ENCODE data around the gene CCDC146. TPM values are rescaled to one million over a fixed set of nuclear protein-coding genes. Genes with fewer than 3 reads are reported as not detected.
"Not testable (repeated sequence)": the region's sequence is repeated elsewhere in the genome, so short reads cannot be mapped to it uniquely, and the experiment has no call there.

Gene CCDC146
- total RNA-seq, 2 donors from 2014 or later, result 1.4 to 2.6 TPM

DNA sequence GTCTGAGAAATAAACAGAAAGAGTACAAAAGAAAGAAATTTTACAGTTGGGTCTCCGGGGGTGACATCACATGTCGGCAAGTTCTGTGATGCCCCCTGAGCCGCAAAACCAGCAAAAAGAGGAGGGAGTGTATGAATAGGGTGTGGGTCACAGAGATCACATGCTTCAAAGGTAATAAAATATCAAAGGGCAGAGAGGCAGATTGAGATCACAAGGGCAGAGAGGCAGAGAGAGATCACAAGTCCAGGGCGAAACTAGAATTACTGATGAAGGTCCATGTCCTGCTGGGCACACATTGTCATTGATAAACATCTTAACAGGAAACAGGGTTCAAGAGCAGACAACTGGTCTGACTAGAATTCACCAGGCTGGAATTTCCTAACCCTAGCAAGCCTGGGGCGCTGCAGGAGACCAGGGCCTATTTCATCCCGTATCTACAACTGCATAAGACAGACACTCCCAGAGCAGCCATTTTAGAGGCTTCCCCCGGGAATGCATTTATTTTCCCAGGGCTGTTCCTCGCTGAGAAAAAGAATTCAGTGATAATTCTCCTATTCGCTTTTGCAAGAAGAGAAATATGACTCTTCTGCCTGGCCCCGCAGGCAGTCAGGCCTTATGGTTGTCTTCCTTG, 97.4 kb downstream of the CCDC146 start:
- not testable (repeated sequence) for H3K9me3 Mint-ChIP-seq; ATAC-seq; DNase-seq (ENCODE audit: low spot score in 2 of 2); H3K36me3 Mint-ChIP-seq; H3K27ac Mint-ChIP-seq

DNA sequence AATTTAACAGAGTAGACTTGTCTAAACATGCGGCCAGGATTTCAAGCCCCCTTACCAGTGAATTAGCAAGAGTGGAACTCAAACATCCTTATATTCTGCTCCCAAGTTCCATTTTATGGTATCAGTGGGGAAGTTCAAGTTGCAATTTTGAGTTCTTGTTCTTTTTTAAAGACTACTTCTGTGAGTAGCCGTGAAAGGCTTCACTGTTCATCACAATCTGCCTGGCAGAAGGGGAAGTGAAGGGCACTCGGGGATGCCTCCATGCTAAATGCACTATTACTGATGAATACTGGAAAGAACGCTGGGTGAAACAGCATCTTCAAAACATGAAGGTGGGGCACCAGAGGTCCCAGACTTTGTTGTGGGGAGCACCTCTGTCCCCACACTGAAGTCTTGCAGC, 99.7 kb downstream of the CCDC146 start:
- Mint-ChIP-seq H3K9me3 (peaks cover 5% of the 10 kb centered on the region in 2 donors), H3K27ac (no peak overlapping the region), H3K36me3 (peaks cover 0 to 7% of the 10 kb centered on the region in 2 donors)
- DNase-seq (ENCODE audit: low spot score in 2 of 2) (no peak), ATAC-seq (no peak)

DNA sequence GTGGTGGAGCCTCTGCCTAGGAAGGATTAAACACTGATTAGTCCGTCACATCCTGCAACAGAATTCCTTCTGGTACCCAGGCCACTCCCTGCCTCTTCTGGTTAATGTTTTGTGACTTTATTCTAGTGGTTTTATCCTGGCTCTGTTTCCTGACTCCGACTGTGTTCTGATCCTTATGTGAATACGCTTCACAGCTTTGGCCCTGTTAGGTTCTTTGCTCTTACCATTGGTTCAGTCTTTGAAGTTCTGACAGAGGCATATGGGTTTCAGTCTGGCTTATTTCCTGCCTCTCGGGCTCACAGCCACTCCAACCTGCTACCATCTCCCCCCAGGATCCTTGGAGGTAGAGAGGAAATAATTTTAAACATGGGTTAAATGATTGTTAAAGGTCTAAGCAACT, 100.4 kb downstream of the CCDC146 start:
- Mint-ChIP-seq H3K27ac (peak overlapping the region in 1 of 2 donors; percentile 60), H3K36me3 (peaks cover 0 to 7% of the 10 kb centered on the region in 2 donors), H3K9me3 (peaks cover 5% of the 10 kb centered on the region in 2 donors)
- DNase-seq (ENCODE audit: low spot score in 2 of 2), result no peak
- no peak for ATAC-seq

GRCh38 chr7:77223261-77223660, 100.8 kb downstream of the CCDC146 start:
- Mint-ChIP-seq H3K36me3 (peaks cover 0 to 7% of the 10 kb centered on the region in 2 donors), H3K9me3 (peaks cover 7% of the 10 kb centered on the region in 2 donors), H3K27ac (peak overlapping the region in 1 of 2 donors; percentile 60)
- ATAC-seq (no peak), DNase-seq (ENCODE audit: low spot score in 2 of 2) (no peak)

GRCh38 chr7:77226357-77226839, 104.0 kb downstream of the CCDC146 start:
- H3K36me3 Mint-ChIP-seq, result peaks cover 14 to 21% of the 10 kb centered on the region in 2 donors
- DNase-seq (ENCODE audit: low spot score in 2 of 2), result no peak
- H3K27ac Mint-ChIP-seq, result no peak overlapping the region
- peaks cover 16% of the 10 kb centered on the region in 2 donors for H3K9me3 Mint-ChIP-seq
- no peak for ATAC-seq

GRCh38 chr7:77228795-77229194, 106.4 kb downstream of the CCDC146 start:
- not testable (repeated sequence) for ATAC-seq; DNase-seq (ENCODE audit: low spot score in 2 of 2); H3K27ac Mint-ChIP-seq
- Mint-ChIP-seq H3K9me3 (peaks cover 16% of the 10 kb centered on the region in 2 donors), H3K36me3 (peaks cover 18 to 21% of the 10 kb centered on the region in 2 donors)

GRCh38 chr7:77232467-77232866, 110.1 kb downstream of the CCDC146 start:
- Mint-ChIP-seq H3K36me3 (peaks cover 18 to 29% of the 10 kb centered on the region in 2 donors), H3K27ac (peak overlapping the region in 1 of 2 donors; percentile 16), H3K9me3 (peaks cover 16% of the 10 kb centered on the region in 2 donors)
- DNase-seq (ENCODE audit: low spot score in 2 of 2), result no peak
- ATAC-seq, result no peak

DNA sequence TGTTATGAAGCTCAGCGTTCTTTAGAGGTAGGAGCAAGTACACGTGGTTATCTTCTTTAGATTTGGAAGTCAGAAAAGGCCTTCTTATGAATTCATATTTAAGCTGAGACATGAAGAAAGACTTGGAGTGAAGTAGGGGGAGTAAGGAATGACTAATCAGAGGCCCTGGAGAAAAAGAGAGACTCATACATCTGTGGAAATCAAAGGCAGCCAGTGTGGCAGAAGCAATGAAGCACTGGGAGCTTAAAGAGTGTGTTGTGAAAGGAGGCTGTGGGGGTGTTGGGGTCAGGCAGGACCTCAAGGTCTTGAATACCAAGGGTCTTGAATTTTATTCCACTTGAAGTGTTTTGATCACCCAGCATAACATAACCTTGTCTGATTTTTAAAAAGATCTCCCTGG, 112.9 kb downstream of the CCDC146 start:
- DNase-seq (ENCODE audit: low spot score in 2 of 2) (no peak), ATAC-seq (no peak)
- no peak overlapping the region for H3K27ac Mint-ChIP-seq
- H3K36me3 Mint-ChIP-seq, result peaks cover 18% of the 10 kb centered on the region in 2 donors
- H3K9me3 Mint-ChIP-seq, result peaks cover 8% of the 10 kb centered on the region in 2 donors

DNA sequence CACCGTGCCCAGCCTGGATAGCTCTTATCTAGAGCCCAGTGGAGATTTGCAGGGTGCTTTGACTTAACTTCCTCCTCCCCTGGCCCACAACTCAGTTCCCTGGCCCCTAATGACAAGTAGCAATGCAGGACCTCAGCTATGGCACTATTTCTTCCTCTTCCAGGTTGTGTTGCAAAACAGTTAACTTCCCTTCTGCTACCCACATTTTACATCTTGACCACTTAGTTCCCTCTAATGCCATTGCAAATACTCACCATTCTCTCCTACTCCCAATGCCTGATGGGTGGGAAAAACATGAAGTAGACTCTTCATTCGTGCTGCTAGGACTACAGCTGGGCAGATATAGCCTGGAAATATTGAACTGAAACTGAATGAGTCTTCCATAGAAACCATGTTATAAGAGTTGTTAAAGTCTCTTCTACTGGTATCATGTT, 116.3 kb downstream of the CCDC146 start:
- Mint-ChIP-seq H3K9me3 (no peaks in the 10 kb centered on the region), H3K27ac (peak overlapping the region in 1 of 2 donors; percentile 5), H3K36me3 (peaks cover 5 to 8% of the 10 kb centered on the region in 2 donors)
- DNase-seq (ENCODE audit: low spot score in 2 of 2) (no peak), ATAC-seq (no peak)

DNA sequence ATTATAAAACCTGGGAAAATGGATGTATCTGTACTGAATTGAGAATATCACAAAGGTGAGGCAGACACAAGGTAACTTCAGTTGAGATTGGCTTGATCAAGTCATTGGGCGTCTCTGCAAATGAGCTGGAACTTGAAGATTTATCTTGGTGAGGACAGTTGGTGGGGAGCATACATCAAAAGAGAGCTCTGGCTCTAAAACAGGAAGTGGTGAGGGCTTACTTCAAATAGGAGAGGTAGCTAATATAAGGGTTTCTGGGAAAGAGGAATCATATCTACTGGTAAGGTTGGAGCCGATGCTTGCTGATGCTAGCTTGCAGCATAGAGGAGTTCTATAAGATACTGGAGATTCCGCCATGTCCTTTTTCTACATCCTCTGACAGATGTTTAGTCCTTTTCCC, 117.1 kb downstream of the CCDC146 start:
- Mint-ChIP-seq H3K36me3 (peaks cover 5 to 8% of the 10 kb centered on the region in 2 donors), H3K9me3 (no peaks in the 10 kb centered on the region), H3K27ac (no peak overlapping the region)
- DNase-seq (ENCODE audit: low spot score in 2 of 2) (no peak), ATAC-seq (no peak)

DNA sequence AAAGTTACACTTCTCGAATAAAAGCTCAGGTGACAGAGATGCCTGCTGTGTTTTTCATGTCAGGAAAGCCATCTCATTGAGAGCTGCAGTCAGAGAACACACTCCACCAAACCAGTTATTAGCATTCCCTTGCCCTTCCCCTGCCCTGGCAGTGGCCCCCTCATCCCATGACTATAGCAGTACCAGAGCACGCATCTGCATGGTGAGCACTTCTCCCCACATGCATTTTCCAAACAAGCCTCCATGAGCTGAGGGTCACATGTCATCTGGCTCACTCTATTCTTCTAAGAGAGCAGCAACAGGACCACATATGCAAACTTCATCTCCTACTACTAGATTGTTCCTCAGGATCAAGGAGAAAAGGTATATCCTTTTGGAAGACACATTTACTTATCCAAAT, 119.7 kb downstream of the CCDC146 start:
- no peak for ATAC-seq
- Mint-ChIP-seq H3K9me3 (no peaks in the 10 kb centered on the region), H3K36me3 (peaks cover 5% of the 10 kb centered on the region in 2 donors), H3K27ac (no peak overlapping the region)
- no peak for DNase-seq (ENCODE audit: low spot score in 2 of 2)

GRCh38 chr7:77242554-77242953, 120.1 kb downstream of the CCDC146 start:
- Mint-ChIP-seq H3K27ac (no peak overlapping the region), H3K9me3 (no peaks in the 10 kb centered on the region), H3K36me3 (peaks cover 0 to 5% of the 10 kb centered on the region in 2 donors)
- no peak for DNase-seq (ENCODE audit: low spot score in 2 of 2)
- ATAC-seq, result no peak

GRCh38 chr7:77244222-77244934, 122.0 kb downstream of the CCDC146 start:
- Mint-ChIP-seq H3K9me3 (no peaks in the 10 kb centered on the region), H3K27ac (no peak overlapping the region), H3K36me3 (no peaks in the 10 kb centered on the region)
- no peak for ATAC-seq
- DNase-seq (ENCODE audit: low spot score in 2 of 2), result no peak

DNA sequence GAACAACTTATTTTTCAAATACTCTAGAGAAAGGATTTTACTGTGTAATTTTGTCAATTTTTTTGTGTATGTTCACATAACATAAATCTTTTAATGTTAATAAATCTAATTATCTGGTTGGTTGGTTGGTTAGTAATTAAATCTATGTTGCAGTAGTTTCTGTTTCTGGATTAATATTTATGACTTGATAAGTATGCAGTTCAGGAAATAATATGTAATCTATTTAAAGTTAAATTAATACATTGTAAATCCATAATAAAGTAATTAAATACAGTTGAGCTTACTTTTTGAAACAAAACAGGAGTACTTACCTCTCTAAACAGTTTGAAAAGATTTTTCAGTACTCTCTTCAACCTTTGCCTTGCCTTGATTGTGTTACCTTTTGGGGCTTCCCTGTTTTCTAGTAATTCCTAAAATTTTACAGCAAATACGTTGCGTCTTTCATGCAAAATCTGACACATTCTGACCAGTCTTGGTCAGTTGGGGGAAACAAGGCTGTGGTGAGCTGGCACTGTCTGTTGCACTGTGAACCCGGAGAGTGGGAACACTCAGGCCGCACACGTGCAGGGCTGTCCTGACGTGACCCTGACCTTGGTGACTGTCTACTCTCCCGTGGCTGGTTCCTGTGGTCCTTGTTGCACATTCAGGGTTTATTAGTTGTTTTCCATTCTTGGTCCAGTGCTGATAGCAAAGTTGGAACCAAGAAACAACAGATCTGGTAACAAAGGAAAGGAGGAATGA, 122.8 kb downstream of the CCDC146 start:
- ATAC-seq, result no peak
- Mint-ChIP-seq H3K9me3 (no peaks in the 10 kb centered on the region), H3K36me3 (no peaks in the 10 kb centered on the region), H3K27ac (no peak overlapping the region)
- DNase-seq (ENCODE audit: low spot score in 2 of 2), result no peak

DNA sequence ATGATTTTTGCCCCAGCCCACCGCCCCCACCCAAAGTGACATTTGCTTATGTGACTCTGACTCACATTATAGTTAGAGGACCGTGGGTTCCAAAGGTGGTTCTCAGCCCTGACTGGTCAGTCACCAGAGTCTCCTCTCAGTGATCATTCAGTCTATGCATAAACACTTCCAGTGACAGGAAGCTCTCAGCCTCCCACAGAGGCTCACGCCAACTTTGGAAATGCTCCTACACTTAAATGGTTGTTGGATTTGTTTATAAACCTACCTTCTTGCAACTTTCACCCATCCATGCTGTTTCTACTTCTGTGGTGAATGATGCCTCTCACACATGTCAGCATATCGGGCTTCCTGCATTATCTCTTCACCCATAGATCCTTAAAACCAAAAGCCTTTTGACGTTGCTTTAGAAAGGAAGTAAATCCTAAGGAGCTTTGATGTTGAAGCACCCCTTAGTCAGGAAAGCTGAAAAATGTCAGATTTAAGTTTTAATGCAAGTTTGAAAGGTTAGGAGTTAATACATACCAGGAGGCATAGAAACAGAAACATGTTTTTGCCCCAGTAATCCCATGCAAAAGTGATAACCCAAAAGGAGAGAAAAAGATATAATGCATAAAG, 123.7 kb downstream of the CCDC146 start:
- H3K27ac Mint-ChIP-seq, result no peak overlapping the region
- ATAC-seq, result peak in 1 of 2 donors; percentile 33
- H3K36me3 Mint-ChIP-seq, result no peaks in the 10 kb centered on the region
- DNase-seq (ENCODE audit: low spot score in 2 of 2), result no peak
- no peaks in the 10 kb centered on the region for H3K9me3 Mint-ChIP-seq

DNA sequence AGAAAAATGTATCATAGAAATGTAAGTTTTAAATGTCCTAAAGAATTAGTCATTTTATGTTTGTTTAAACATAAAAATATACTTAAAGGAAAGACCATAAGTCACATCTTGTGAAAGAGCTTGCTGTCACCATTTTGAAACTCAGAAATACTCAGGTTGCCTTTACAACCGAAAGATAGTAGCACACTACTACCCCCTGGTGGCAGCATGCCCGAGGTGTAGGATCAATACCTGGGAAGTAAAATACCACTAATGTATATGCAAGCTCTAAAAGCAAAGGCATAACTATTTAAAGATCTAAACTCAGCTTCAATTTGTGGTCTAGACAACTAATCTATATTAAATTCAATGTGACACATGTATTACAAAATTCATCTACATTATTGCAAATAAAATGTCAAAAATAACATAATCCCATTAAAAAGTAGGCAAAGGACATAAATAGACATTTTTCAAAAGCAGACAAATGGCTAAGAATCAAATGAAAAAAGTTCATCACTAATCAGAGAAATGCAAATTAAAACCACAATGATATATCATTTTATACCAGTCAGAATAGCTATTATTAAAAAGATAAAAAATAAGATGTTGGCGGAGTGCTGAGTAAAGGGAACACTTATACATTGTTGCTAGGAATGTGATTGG, 124.9 kb downstream of the CCDC146 start:
- Mint-ChIP-seq H3K36me3 (no peaks in the 10 kb centered on the region), H3K27ac (no peak overlapping the region), H3K9me3 (no peaks in the 10 kb centered on the region)
- DNase-seq (ENCODE audit: low spot score in 2 of 2), result peak; percentile 72 to 93
- ATAC-seq, result peak; percentile 90 to 95
